GM06990 (cell line): Measurements from ENCODE around the gene KIAA0408.

Experiments used
- DNase-seq: peaks from one replicate; pipeline ENCODE4 v3.0.0-alpha.2; 2011; ENCODE audit not compliant: insufficient read length; ENCODE audit errors: extremely low read depth
- H3K27me3 ChIP-seq: replicated peaks from 2 replicates; pipeline ENCODE4 v1.6.0; 2011; ENCODE audit warnings: low read length; ENCODE audit not compliant: control insufficient read depth, insufficient read depth
- H3K36me3 ChIP-seq: 2 replicates; pipeline ENCODE4 v1.5.1; 2011; ENCODE audit warnings: low read length; ENCODE audit not compliant: control insufficient read depth, insufficient read depth
- H3K4me3 ChIP-seq: replicated peaks from 2 replicates; pipeline ENCODE4 v1.5.1; 2011; ENCODE audit warnings: low read depth, mild to moderate bottlenecking, control low read depth, low read length
- TF ChIP-seq, protein P1 (sequence below): IDR thresholded peaks from 2 replicates; pipeline ENCODE4 v1.5.1; 2011; ENCODE audit warnings: low read length, control low read depth, mild to moderate bottlenecking, inconsistent platforms; ENCODE audit not compliant: insufficient read depth, poor library complexity, severe bottlenecking

KIAA0408 gene

DNA sequence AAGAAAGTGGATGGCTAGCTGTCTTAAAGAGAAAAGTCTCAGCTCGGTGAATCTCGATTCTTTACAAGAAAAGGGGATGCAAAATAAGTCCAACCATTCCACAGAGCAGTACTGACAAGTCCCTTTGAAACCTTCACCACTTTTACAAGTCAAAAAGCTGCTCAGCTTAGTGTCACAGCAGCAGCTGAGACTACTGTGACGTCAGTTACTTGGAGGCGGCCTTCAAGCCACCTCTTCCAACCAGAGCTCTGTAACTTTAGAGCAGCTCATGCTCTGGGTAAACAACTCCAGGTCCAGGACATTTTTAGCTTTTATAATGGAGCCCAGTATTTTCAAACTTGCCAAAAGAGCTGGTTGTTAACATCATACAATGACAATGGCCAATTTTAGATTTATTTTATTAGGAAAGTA is at the start of gene KIAA0408:
KIAA0408 (minus strand) TSS at position 159 of the 411 bp plus-strand sequence. CDS start 5,408 bp downstream, outside the sequence.
- H3K4me3 ChIP-seq: no peak within 1 kb of the TSS
- no peaks in the 10 kb centered on the region for H3K27me3 ChIP-seq
- TF ChIP-seq, protein P1, sequence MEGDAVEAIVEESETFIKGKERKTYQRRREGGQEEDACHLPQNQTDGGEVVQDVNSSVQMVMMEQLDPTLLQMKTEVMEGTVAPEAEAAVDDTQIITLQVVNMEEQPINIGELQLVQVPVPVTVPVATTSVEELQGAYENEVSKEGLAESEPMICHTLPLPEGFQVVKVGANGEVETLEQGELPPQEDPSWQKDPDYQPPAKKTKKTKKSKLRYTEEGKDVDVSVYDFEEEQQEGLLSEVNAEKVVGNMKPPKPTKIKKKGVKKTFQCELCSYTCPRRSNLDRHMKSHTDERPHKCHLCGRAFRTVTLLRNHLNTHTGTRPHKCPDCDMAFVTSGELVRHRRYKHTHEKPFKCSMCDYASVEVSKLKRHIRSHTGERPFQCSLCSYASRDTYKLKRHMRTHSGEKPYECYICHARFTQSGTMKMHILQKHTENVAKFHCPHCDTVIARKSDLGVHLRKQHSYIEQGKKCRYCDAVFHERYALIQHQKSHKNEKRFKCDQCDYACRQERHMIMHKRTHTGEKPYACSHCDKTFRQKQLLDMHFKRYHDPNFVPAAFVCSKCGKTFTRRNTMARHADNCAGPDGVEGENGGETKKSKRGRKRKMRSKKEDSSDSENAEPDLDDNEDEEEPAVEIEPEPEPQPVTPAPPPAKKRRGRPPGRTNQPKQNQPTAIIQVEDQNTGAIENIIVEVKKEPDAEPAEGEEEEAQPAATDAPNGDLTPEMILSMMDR: no peak
- no peaks in the 10 kb centered on the region for H3K36me3 ChIP-seq
- DNase-seq: no peak

DNA sequence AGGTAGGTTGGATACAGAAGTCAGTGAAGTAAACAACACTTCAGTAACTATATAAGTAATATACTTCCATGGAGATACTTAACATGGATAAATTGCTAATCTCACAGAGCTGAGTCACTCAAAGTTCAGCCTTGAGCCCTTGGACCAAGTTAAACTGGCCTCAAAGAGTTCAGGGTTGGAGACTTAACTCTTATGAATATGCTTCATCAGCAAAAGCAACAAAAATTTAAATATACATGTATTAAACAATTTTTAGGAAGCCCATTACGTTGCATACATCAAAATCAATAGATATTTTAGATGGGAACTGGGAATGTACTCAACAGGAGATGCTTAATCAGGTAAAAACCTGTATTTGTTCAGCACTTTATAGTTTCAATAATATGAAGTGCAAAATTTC is 47.7 kb upstream of the KIAA0408 start:
- TF ChIP-seq, protein P1: no peak
- DNase-seq: no peak
- no peak overlapping the region for H3K4me3 ChIP-seq
- H3K27me3 ChIP-seq: no peaks in the 10 kb centered on the region
- H3K36me3 ChIP-seq: no peaks in the 10 kb centered on the region

DNA sequence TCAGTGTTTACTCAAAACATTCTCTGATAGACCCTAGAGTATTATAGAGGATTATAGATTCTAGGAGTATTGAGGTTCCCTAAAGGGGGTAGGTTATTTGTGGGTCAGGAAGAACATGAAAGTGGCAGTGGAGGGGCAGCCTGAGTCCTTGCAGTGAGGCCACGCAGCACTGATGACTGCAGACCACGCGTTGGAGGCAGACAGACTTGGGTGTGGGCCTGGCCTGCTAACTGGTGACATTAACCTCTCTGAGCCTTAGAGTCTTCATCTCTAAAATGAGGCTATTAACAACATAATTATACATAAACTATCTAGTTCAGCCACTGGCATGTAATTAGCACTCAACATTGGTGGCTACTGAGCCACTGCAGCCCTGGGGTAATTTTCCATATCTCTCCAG is 43.8 kb upstream of the KIAA0408 start:
- DNase-seq: no peak
- TF ChIP-seq, protein P1: no peak

DNA sequence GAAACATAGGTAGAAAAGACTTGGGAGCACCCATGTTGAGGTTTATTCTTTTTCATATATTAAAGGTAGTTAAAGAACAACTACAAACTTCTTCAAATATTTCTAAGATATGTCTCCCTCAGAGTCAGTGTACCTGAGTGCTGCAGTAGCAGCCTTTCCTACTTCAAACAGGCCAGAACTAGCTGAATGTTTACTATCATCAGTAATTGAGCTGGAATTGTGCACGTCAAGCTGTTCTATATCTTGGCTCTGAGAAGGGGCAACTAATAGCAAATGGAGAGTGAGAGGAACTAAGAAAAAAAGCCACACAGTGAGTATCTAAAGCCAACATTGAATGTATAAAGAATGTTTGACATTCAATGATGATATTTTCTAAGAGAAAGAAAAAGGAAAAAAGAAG is 38.2 kb upstream of the KIAA0408 start:
- TF ChIP-seq, protein P1: no peak
- H3K4me3 ChIP-seq: no peak overlapping the region
- H3K36me3 ChIP-seq: no peaks in the 10 kb centered on the region
- no peaks in the 10 kb centered on the region for H3K27me3 ChIP-seq
- no peak for DNase-seq

More for the DNA sequence above, 43.8 kb upstream of the KIAA0408 start:
- H3K36me3 ChIP-seq: no peaks in the 10 kb centered on the region
- no peak overlapping the region for H3K4me3 ChIP-seq
- no peaks in the 10 kb centered on the region for H3K27me3 ChIP-seq

DNA sequence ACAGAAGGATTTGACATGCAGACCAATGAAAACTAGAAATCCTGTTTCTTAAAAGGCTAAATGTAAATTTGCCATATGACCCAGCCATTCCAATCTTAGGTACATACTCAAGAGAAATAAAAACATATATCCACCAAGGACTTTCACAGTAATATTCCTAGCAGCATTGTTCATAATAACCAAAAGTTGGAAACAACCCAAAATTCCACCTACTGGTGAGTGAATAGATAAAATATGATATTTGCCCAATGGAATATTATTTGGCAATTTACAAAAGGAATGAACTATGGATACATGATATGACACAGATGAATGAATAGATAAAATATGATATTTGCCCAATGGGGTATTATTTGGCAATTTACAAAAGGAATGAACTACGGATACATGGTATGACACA is 37.3 kb upstream of the KIAA0408 start:
- H3K36me3 ChIP-seq: no peaks in the 10 kb centered on the region
- no peaks in the 10 kb centered on the region for H3K27me3 ChIP-seq
- DNase-seq: no peak
- no peak overlapping the region for H3K4me3 ChIP-seq
- TF ChIP-seq, protein P1: no peak

DNA sequence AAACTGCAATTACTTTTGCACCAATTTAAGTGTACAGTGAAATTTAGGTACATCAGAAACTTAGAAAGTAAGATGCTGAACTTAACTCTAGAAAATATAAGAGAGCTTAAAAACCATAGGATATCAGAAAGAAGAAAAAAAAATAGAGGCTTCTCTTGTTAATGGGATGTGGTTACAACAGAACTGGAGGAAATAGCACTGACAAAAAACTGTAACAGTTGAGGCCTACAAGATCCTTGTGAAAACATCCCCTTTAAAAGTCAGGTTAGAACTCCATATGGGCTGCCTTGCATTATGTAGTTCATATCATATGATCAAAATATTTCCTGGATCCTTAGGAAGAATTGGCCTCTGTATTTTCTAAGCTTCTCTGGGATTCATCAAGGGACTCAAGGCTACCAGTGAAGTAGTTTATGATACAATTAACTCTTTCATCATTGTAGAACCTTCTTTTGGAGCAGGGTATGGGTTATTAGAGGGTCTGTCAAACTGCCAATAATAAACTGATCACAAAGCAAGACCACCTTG is 35.1 kb upstream of the KIAA0408 start:
- TF ChIP-seq, protein P1: no peak
- no peak overlapping the region for H3K4me3 ChIP-seq
- H3K27me3 ChIP-seq: no peaks in the 10 kb centered on the region
- no peaks in the 10 kb centered on the region for H3K36me3 ChIP-seq
- DNase-seq: no peak
